Mucosa of descending colon (tissue), 3 donors: ENCODE results near the gene TXNL1. TPM values are rescaled to one million over a fixed set of nuclear protein-coding genes. Genes with fewer than 3 reads are reported as not detected.

Source experiments
- ATAC-seq: fragments of 200-7000 bp; cut with Tn5 transposase; one replicate; pipeline ENCODE4 v1.9.1; 2020; ENCODE audit warnings: mild to moderate bottlenecking, moderate library complexity
- DNase-seq, 3 donors: peaks; one replicate each; pipeline ENCODE4 v3.0.0-alpha.2; 2020
- H3K36me3 ChIP-seq: fragments of 200-600 bp; one replicate; pipeline ENCODE4 v1.8.0; 2021; ENCODE audit warnings: low read depth, mild to moderate bottlenecking
- H3K4me1 ChIP-seq: fragments of 200-600 bp; one replicate; pipeline ENCODE4 v1.8.0; 2021; ENCODE audit warnings: low read depth, mild to moderate bottlenecking
- H3K4me3 ChIP-seq: fragments of 200-600 bp; one replicate; pipeline ENCODE4 v1.8.0; 2021; ENCODE audit warnings: mild to moderate bottlenecking
- H3K9me3 ChIP-seq: fragments of 200-600 bp; one replicate; pipeline ENCODE4 v1.8.0; 2021; ENCODE audit warnings: mild to moderate bottlenecking
- CTCF ChIP-seq: fragments of 200-600 bp; IDR thresholded peaks from one replicate; pipeline ENCODE4 v1.8.0; 2022; ENCODE audit warnings: antibody characterized with exemption, mild to moderate bottlenecking
- intact Hi-C, 2 donors: fragments of 100-400 bp; cut with DNase I in 1 of 2; cut with micrococcal nuclease in 1 of 2; formaldehyde crosslinking; loops; one replicate each; pipeline versions ENCODE4 v1.11.0 to v1.11.1; 2022; cut with DNase I, micrococcal nuclease
- long read RNA-seq, 2 donors: library from polyadenylated mRNA; unstranded; transcript quantifications; one replicate each; pipeline ENCODE4 v2.0.0, GENCODE V29; 2019 to 2021
- total RNA-seq, 3 donors: library from RNA; stranded (reverse); fragmentation: NEBNext Ultra II Directional in 2 of 3; extraction: Animal tissue kit (Norgen Biotek cat#: 25700) in 2 of 3; gene quantifications; one replicate each; pipeline versions ENCODE4 v1.2.1 to v1.2.4, GENCODE V29; 2021 to 2023
- donor health status: DM: no; HTN: no; CAD: no; lungs with moderate emphysema.
- donor health status: DM: no; HTN: no; CAD: no.
- donor health status: DM: no; HTN: yes; CAD: no.

The TXNL1 gene
- total RNA-seq = 10 to 100 TPM; 51.0 to 62.0 (median 55.5) TPM
- long read RNA-seq, donor 1, full-length matches to known transcripts = 56 of 63 reads
- long read RNA-seq, donor 1, partial matches to known transcripts = 2 of 63 reads
- long read RNA-seq, donor 1, other reads (novel, unspliced or antisense) = 5 of 63 reads
- long read RNA-seq, donor 2, full-length matches to known transcripts = 87 of 97 reads
- long read RNA-seq, donor 2, partial matches to known transcripts = 3 of 97 reads
- long read RNA-seq, donor 2, other reads (novel, unspliced or antisense) = 7 of 97 reads

- H3K36me3 ChIP-seq = no peaks in the 10 kb centered on the region
- peak; percentile 98 for ATAC-seq
- peak; percentile 99 to 100 (median 100) for DNase-seq
- peaks cover 19% of the 10 kb centered on the region for H3K4me1 ChIP-seq
- no peak for TF ChIP-seq CTCF
- peak within 1 kb of the TSS; percentile 94 for H3K4me3 ChIP-seq
- intact Hi-C loops = no loop called here
- H3K9me3 ChIP-seq = no peaks in the 10 kb centered on the region
These were observed at the start of gene TXNL1 for GRCh38 chr18:56638232-56639103. Gene TXNL1, minus strand, starts transcription at chr18:56638592. Its CDS starts 152 bp downstream, at chr18:56638440.

- TF ChIP-seq CTCF = no peak
- intact Hi-C loops = no loop called here
- Histone ChIP-seq H3K9me3 (no peaks in the 10 kb centered on the region), H3K36me3 (no peaks in the 10 kb centered on the region), H3K4me1 (no peaks in the 10 kb centered on the region), H3K4me3 (no peak overlapping the region)
- ATAC-seq = no peak
- DNase-seq = no peak
These were observed 45.9 kb upstream of the TXNL1 start for GRCh38 chr18:56684277-56684676.

GRCh38 chr18:56678836-56679565 lies 40.6 kb upstream of the TXNL1 start:
- Histone ChIP-seq H3K9me3 (no peaks in the 10 kb centered on the region), H3K4me3 (no peak overlapping the region), H3K4me1 (no peaks in the 10 kb centered on the region), H3K36me3 (no peaks in the 10 kb centered on the region)
- no peak for TF ChIP-seq CTCF
- intact Hi-C loops = no loop called here
- no peak for DNase-seq
- peak; percentile 84 for ATAC-seq

GRCh38 chr18:56676639-56677038 lies 38.2 kb upstream of the TXNL1 start:
- ATAC-seq = no peak
- intact Hi-C loops = no loop called here
- no peak for TF ChIP-seq CTCF
- no peaks in the 10 kb centered on the region for H3K4me1 ChIP-seq
- H3K9me3 ChIP-seq = no peaks in the 10 kb centered on the region
- no peak overlapping the region for H3K4me3 ChIP-seq
- H3K36me3 ChIP-seq = no peaks in the 10 kb centered on the region
- no peak for DNase-seq

- H3K4me3 ChIP-seq = no peak overlapping the region
- TF ChIP-seq CTCF = no peak
- H3K36me3 ChIP-seq = no peaks in the 10 kb centered on the region
- no peak for DNase-seq
- intact Hi-C loops = no loop called here
- no peaks in the 10 kb centered on the region for H3K9me3 ChIP-seq
- H3K4me1 ChIP-seq = no peaks in the 10 kb centered on the region
- ATAC-seq = no peak
These were observed 34.6 kb upstream of the TXNL1 start for GRCh38 chr18:56672981-56673380.
